Heart right ventricle (tissue), 16 donors: ENCODE data around the gene ADPRS. TPM values are rescaled to one million over a fixed set of nuclear protein-coding genes. Genes with fewer than 3 reads are reported as not detected.

Experiments used
- ATAC-seq, 8 donors: fragments of 200-7000 bp; cut with Tn5 transposase; one replicate each; pipeline ENCODE4 v1.9.1; 2020; ENCODE audit warnings: mild to moderate bottlenecking in 8 of 8, moderate library complexity in 8 of 8, moderate number of reproducible peaks in 1 of 8
- DNase-seq, 2 donors: peaks; one replicate each; pipeline ENCODE4 v3.0.0-alpha.2; 2020
- H3K27ac ChIP-seq, 10 donors: fragments of 200-600 bp; sonication (generic) in 2 of 10; one replicate each; pipeline versions ENCODE4 v1.5.0 to v1.8.0; 2020 to 2022; ENCODE audit warnings: mild to moderate bottlenecking in 3 of 10
- H3K27me3 ChIP-seq, 7 donors: fragments of 200-600 bp; one replicate each; pipeline ENCODE4 v1.8.0; 2021 to 2022; ENCODE audit warnings: mild to moderate bottlenecking in 2 of 7
- H3K36me3 ChIP-seq, 9 donors: fragments of 200-600 bp; sonication (generic) in 1 of 9; one replicate each; pipeline versions ENCODE4 v1.5.0 to v1.8.0; 2020 to 2022; ENCODE audit warnings: mild to moderate bottlenecking in 2 of 9
- H3K4me1 ChIP-seq, 9 donors: fragments of 200-600 bp; sonication (generic) in 1 of 9; one replicate each; pipeline versions ENCODE4 v1.5.0 to v1.8.0; 2020 to 2022; ENCODE audit warnings: mild to moderate bottlenecking in 4 of 9
- H3K4me3 ChIP-seq, 10 donors: fragments of 200-600 bp; sonication (generic) in 2 of 10; one replicate each; pipeline versions ENCODE4 v1.5.0 to v1.8.0; 2020 to 2022; ENCODE audit warnings: mild to moderate bottlenecking in 7 of 10, moderate library complexity in 2 of 10
- H3K9me3 ChIP-seq, 11 donors: fragments of 200-600 bp in 10 of 11; sonication (generic) in 2 of 11; one replicate each; pipeline versions ENCODE4 v1.5.0 to v1.8.0; 2013 to 2022; ENCODE audit warnings: mild to moderate bottlenecking in 2 of 11, control low read depth in 1 of 11, moderate library complexity in 1 of 11
- WGBS, 2 donors: extraction: QIAGEN DNeasy Blood & Tissue Kit; methylation state at CpG; one replicate each; pipeline ENCODE4 v1.1.7; 2013; ENCODE audit warnings: inconsistent platforms in 1 of 2; 5-methylcytosine and 5-hydroxymethylcytosine counted together
- intact Hi-C, 10 donors: fragments of 100-400 bp; cut with DNase I; formaldehyde crosslinking; loops; one replicate each; pipeline versions ENCODE4 v1.11.1 to v1.14.2; 2022
- polyA plus RNA-seq, 2 donors: library from polyadenylated mRNA; stranded (reverse); fragments of 200-250 nt; gene quantifications; one replicate each; pipeline ENCODE4 v1.2.3, GENCODE V29; 2013
- total RNA-seq, 10 donors: library from RNA; stranded (reverse); fragmentation: NEBNext Ultra II Directional in 3 of 10; extraction: Animal tissue kit (Norgen Biotek cat#: 25700) in 3 of 10; gene quantifications; one replicate each; pipeline versions ENCODE4 v1.2.1 to v1.2.4, GENCODE V29; 2021 to 2023
- TF ChIP-seq, protein P1 (sequence below), 9 donors: fragments of 200-600 bp; sonication (generic) in 2 of 9; IDR thresholded peaks; one replicate each; pipeline versions ENCODE4 v1.5.0 to v1.8.0; 2021 to 2022; ENCODE audit warnings: antibody characterized with exemption in 9 of 9, mild to moderate bottlenecking in 5 of 9, moderate library complexity in 1 of 9
- donor health status: Arrhythmogenic right ventricular cardiomyopathy.
- donor health status: ischemic (EF 13 %, LVEDD 7.1; RV severe dilation, severe dysfunction).
- donor health status: healthy with polysubstance abuse.
- donor health status: DM: no; HTN: yes; CAD: no.
- donor health status: DM: no; HTN: no; CAD: no.
- donor health status: ischemic (EF 25% LVEDD 6.9; RV normal size, moderate dysfunction).
- donor health status: ischemic (EF 25% LVEDD 5.7; RV mildly dilated, moderate dysfunction).
- donor health status: healthy.
- donor health status: DM: yes; HTN: yes; CAD: no.
- donor health status: Ischemic cardiomyopathy.
- donor health status: ischemic (EF 35%, LVEDD 5.7; RV mildly dilated, moderate dysfunction).
- donor health status: nonischemic (EF 11% LVEDD 7.7; RV severe dilation, severe dysfunction).
- donor health status: DM: yes; HTN: yes; CAD: no.
- donor health status: PGD.
- donor health status: ischemic (EF 29% LVEDD 5.4; RV normal size, mild dysfunction).
- donor health status: nonischemic (EF 23%, LVEDD 6.1; RV moderate dilation, normal function).

ADPRS gene
- total and polyA plus RNA-seq, 12 donors, result 11.0 to 24.3 (median 15.6) TPM

DNA sequence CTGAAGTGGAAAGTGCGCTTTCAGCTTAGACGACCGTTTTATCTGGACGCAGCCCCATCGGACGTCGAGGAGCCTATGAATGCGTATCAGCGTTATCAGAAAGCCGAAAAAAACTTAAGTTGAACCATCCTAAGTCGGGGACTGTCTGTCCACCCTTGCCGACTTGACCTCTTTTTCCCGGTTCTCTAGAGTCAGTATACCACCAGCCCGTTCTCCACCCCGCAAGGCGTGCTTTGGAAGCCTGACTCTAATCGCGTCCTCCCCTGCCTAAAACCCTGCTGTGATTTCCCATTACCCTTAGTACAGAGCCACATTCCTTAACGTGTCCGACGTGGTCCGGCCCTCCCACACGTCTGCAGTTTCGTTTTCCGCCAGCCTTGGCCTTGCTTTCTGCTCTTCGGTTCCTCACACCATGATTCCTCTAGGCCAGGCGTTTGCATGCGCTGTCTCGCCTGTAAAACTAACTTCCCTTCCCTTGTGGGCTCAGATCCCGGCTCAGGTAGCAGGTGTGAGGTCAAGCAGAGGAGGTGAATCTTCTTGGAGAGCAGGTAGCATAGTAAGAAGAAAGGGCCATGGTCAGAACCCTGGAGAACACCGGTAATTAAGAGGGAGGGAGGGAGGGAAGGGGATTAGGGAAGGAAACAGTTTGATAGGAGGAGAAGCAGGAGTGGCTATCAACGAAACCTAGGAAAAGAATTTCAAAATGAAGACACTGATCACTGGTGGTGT lies 865 bp downstream of the ADPRS start:
- DNase-seq, result no peak
- TF ChIP-seq, protein P1, sequence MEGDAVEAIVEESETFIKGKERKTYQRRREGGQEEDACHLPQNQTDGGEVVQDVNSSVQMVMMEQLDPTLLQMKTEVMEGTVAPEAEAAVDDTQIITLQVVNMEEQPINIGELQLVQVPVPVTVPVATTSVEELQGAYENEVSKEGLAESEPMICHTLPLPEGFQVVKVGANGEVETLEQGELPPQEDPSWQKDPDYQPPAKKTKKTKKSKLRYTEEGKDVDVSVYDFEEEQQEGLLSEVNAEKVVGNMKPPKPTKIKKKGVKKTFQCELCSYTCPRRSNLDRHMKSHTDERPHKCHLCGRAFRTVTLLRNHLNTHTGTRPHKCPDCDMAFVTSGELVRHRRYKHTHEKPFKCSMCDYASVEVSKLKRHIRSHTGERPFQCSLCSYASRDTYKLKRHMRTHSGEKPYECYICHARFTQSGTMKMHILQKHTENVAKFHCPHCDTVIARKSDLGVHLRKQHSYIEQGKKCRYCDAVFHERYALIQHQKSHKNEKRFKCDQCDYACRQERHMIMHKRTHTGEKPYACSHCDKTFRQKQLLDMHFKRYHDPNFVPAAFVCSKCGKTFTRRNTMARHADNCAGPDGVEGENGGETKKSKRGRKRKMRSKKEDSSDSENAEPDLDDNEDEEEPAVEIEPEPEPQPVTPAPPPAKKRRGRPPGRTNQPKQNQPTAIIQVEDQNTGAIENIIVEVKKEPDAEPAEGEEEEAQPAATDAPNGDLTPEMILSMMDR (IDR thresholded peaks at IDR 0.05), result no peak
- 8% methylated on average over 32 of the region's 32 CpGs for WGBS, 2 donors
- H3K36me3 ChIP-seq, result peaks cover 0 to 46% (median 24%) of the 10 kb centered on the region in 9 donors
- H3K4me1 ChIP-seq, result peaks cover 3 to 53% (median 46%) of the 10 kb centered on the region in 9 donors
- H3K27me3 ChIP-seq, result peaks cover under 1 to 16% (median 13%) of the 10 kb centered on the region in 7 donors
- H3K4me3 ChIP-seq, result peak overlapping the region; percentile 81 to 99 (median 92)
- H3K27ac ChIP-seq, result peak overlapping the region; percentile 74 to 98 (median 90)
- intact Hi-C loops, result loop anchor here in 7 of 10 donors (5.0 to 10.0 kb wide), 7 partner anchors 125 to 335 kb away; partner anchors contain the start of genes AGO1 (in 2 of the 7) and AGO3 (in 1 of the 7)
- no peak for ATAC-seq
- H3K9me3 ChIP-seq, result no peaks in the 10 kb centered on the region

DNA sequence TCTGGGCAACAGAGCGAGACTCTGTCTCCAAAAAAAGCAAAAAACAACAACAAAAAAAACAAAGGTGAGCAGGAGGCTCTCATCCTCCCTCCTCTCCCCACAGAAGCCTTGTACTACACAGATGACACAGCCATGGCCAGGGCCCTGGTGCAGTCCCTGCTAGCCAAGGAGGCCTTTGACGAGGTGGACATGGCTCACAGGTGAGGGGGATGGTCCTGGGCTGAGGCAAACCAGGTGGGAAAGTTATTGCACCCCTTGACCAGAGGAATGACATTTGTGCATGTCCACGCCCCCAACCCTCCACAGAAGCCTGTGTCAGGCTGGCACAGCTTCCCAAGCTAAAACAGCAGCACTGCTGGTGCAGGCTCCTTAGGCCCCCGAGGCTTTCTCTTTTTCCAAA lies 2.4 kb downstream of the ADPRS start:
- Histone ChIP-seq H3K4me1 (peaks cover 3 to 64% (median 57%) of the 10 kb centered on the region in 9 donors), H3K4me3 (no peak overlapping the region), H3K27ac (no peak overlapping the region), H3K27me3 (peaks cover 0 to 1% (median 0%) of the 10 kb centered on the region in 7 donors), H3K36me3 (peaks cover 0 to 61% (median 24%) of the 10 kb centered on the region in 9 donors), H3K9me3 (no peaks in the 10 kb centered on the region)
- 93 to 94% methylated on average over 4 of the region's 4 CpGs for WGBS, 2 donors
- TF ChIP-seq, protein P1 (IDR thresholded peaks at IDR 0.05), result no peak
- ATAC-seq (no peak), DNase-seq (no peak)
- intact Hi-C loops, result loop anchor here in 4 of 10 donors (10.0 kb wide), 4 partner anchors 124 to 334 kb away; no protein-coding TSS in a partner anchor

DNA sequence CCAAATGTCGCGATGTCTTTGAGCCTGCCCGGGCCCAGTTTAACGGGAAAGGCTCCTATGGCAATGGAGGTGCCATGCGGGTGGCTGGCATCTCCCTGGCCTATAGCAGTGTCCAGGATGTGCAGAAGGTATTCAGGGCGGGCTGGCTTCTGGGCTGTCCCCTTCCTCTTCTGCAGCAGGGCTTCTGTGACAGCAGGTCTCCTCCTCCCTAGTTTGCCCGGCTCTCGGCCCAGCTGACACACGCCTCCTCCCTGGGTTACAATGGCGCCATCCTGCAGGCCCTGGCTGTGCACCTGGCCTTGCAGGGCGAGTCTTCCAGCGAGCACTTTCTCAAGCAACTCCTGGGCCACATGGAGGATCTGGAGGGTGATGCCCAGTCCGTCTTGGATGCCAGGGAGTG lies 3.0 kb downstream of the ADPRS start:
- Histone ChIP-seq H3K4me3 (no peak overlapping the region), H3K27me3 (no peaks in the 10 kb centered on the region), H3K4me1 (peaks cover 3 to 68% (median 59%) of the 10 kb centered on the region in 9 donors), H3K9me3 (no peaks in the 10 kb centered on the region), H3K36me3 (peaks cover 0 to 67% (median 26%) of the 10 kb centered on the region in 9 donors), H3K27ac (no peak overlapping the region)
- WGBS, 2 donors, result 95 to 96% methylated on average over 13 of the region's 13 CpGs
- intact Hi-C loops, result loop anchor here in 4 of 10 donors (10.0 kb wide), 4 partner anchors 123 to 333 kb away; no protein-coding TSS in a partner anchor
- DNase-seq, result no peak
- TF ChIP-seq, protein P1 (IDR thresholded peaks at IDR 0.05), result no peak
- ATAC-seq, result no peak

DNA sequence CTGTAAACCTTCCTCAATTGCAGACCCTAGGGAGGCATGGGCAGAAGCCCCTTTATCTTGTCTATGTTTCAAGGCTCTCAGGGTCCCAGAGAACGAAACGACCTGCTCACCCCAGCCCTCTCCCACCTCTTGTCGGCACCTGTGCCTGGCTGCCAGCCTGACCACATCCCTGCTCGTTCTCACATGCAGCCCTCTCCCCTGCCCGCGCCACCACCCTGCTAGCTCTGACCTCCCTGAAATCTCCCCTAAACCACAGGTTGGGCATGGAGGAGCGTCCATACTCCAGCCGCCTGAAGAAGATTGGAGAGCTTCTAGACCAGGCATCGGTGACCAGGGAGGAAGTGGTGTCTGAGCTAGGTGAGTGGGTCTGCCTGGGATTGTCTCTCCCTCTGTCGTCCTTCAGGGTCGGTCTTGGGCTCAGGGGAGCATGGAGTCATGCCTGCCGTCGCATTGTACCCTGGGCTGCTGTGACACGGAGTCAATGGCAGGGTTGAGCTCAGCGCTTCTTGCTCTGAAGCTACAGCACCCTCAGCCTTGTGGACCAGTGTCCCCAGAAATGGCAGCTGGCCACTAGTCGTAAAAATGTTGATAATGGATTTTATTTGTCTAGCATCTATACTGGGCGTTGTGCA lies 3.6 kb downstream of the ADPRS start:
- Histone ChIP-seq H3K27me3 (no peaks in the 10 kb centered on the region), H3K9me3 (no peaks in the 10 kb centered on the region), H3K36me3 (peaks cover 0 to 69% (median 26%) of the 10 kb centered on the region in 9 donors), H3K27ac (no peak overlapping the region), H3K4me3 (no peak overlapping the region), H3K4me1 (peaks cover 3 to 68% (median 59%) of the 10 kb centered on the region in 9 donors)
- ATAC-seq (no peak), DNase-seq (no peak)
- intact Hi-C loops, result loop anchor here in 4 of 10 donors (10.0 kb wide), 4 partner anchors 123 to 333 kb away; no protein-coding TSS in a partner anchor
- WGBS, 2 donors, result 93 to 94% methylated on average over 17 of the region's 17 CpGs
- TF ChIP-seq, protein P1 (IDR thresholded peaks at IDR 0.05), result no peak
